Activated CD4-positive, CD25-positive, alpha-beta regulatory T cell treated with anti-CD3 and anti-CD28 coated beads, Interleukin-2, amount 50 U/mL, for 72 hours (primary cell): ENCODE measurements around the gene THAP4.

ENCODE experiments used
- DNase-seq: peaks from one replicate; pipeline ENCODE4 v3.0.0; 2021

Gene THAP4

DNA sequence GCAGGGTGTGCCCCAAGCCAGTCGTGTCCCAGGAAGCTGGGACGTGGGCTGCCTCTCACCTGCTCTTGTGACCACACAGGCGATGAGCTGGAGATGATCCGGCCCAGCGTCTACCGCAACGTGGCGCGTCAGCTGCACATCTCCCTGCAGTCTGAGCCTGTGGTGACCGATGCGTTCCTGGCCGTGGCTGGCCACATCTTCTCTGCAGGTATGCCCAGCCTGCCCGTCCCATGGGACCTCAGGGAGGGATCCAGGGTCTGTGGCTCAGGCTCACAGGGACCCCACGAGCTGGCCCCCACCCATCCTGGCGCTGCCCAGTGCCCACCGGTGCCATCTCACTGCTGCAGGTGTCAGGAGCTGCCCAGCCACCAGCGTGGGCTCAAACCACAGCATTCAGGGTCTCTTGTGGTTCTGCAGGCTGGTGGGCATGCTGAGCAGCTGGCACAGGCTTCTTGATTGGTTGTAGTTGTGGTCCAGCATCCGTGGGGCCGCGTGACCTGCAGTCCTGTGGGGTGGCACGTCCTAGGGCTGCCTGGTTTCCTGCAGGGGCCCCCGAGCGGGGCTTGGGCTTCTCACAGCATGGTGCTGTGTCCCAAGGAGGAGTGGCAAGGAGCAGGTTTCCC, 74.6 kb downstream of the THAP4 start:
- no peak for DNase-seq

DNA sequence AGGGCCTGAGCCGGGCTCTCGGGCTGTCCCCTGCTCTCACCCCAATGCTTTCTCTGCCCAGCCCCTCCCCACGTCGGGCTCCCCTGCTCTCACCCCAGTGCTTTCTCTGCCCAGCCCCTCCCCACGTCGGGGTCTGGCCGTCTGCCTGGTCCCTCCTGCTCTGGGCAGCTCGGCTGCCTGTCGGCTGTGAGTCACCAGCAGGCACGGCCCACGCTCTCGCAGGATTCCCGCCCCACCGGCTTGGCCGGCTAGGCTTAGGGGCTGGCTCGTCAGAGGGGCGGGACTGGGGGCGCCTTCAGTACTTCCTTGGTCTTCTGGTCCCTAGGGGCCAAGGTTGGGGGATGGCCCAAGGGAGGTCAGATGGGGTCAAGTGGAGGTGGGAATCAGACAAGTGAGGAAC, 75.1 kb downstream of the THAP4 start:
- DNase-seq = no peak

DNA sequence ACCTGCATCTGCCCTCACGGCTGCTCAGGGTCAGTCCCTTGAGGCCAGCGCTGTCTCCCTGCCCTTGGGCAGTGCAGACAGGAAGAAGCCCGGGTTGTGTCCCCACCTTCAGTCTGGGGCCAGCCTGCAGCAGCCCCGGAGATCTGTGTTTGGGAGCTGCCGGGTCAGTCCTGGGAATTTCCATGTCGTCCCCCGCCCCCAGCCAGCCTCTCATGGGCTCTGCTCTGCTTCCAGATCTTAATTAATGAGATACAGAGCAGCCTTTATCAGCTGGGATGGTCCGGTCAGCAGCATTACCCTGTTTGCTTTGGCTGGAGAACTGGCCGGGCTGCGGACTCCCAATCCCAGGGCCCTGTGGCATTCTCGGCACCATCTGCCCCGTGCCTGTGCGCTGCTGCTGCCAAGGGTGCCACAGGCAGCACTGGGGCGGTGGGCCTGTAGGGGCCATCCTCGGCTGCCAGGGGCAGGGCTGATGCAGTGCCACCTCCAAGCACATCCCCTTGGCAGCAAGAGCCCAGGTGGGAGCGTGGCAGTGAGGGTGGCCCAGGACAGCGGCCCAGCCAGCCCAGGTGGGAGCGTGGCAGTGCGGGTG, 76.0 kb downstream of the THAP4 start:
- DNase-seq = no peak

DNA sequence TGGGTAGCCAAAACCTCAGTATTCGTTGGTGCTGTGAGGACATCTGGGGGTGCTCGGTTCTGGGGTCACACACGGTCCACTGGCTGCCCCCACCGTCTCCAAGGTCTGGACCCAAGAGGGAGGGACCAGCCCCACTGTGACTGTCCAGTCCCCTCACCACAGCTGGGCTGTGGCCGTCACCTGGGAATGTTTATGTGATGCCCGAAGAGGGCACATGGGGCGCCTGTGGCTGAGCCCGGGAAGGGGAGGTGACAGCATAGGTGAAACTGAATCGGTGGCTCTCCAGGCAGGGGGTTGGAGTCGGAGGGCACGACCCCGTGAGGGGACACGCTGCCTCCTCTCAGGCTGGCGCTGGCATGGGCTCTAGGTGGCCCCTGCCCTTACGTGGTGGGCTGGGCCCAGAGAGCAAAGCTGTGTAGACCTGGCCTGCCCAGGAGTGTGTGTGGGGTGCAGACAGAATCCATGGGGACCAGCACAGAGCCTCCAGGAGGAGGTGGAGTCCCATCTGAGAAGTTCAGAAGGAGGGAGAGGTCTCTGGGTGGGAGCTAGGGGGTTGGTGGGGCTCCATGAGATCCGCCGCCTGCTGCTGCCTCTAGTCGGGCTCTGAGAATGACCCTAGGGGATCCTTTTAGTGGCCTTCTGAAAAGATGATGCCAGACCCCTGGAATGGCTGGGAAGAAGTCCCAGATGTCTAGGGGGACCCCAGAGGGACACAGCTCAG, 76.6 kb downstream of the THAP4 start:
- no peak for DNase-seq

DNA sequence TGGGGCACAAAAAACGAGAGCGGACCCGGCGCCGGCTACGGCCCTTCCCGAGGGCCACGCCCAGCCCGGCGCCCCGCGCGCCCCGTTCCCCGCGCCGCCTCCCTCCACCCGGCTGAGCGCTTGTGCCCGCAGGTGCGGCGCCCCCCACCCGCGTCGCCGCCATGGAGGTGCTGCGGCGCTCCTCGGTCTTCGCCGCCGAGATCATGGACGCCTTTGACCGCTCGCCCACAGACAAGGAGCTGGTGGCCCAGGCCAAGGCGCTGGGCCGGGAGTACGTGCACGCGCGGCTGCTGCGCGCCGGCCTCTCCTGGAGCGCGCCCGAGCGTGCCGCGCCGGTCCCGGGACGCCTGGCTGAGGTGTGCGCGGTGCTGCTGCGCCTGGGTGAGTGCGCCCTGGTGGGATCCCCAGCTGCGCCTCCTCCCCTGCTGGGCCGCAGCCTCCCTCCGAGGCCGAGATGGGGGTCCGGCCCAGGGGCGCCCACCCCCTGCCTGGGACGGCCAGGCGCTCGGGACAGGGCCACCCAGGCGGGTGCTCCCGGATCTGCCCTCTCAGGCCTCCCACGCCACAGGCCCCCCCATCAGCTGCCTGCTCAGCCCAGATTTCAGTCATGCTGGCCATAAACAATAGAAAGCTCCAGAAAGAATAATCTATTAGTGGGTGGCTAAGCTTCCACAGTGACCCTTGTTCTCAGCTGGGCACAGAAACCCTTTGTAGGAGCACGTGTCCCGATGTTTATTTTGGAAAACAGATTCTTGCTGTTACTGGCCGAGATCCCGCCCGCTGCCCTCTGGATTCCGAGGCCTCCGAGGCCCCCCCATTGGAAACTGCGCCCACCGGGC, 77.4 kb downstream of the THAP4 start:
- no peak for DNase-seq

DNA sequence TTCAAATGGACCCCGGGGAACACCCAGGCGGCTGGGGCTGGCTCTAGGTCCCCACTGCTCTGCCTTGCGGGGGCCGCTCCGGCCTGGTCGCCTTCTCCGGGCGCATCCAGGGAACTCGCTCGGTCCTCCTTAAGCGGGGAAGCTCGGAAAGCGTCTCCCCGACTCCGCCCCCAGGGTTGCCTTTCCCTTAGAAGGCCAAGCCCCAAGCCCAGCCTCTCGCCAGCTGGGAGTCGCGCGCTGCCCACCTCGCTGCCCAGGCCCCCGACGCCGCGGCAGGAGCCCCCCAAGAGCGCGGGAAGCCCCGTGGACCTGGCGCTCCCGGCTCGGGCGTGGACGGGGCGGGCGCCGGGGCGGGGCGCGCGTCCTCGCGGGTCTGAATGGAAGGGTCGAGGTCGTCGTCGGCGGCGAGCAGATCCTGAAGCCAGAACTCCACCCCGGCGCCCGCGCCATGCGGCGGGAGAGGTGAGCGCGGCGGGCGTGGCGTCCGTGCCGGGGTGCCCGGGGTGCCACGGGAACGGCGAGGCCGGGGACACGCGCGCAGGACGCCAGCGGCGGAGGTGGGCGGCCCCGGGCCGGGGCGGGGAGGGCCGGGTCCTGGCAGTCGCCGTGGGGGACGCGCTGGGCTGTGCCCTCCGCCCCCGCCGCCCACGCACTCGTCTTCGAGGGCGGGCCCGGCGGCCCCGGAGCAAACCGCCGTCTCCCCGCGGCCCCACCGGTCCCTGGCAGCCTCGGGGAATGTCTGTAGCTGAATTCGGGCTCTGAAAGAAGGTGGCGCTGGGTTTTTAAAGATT, 78.2 kb downstream of the THAP4 start, which contains the start of gene BOK:
TSS of gene BOK (plus strand) at position 214 of the 791 bp plus-strand sequence. CDS start 739 bp downstream, outside the sequence.
- DNase-seq = no peak

DNA sequence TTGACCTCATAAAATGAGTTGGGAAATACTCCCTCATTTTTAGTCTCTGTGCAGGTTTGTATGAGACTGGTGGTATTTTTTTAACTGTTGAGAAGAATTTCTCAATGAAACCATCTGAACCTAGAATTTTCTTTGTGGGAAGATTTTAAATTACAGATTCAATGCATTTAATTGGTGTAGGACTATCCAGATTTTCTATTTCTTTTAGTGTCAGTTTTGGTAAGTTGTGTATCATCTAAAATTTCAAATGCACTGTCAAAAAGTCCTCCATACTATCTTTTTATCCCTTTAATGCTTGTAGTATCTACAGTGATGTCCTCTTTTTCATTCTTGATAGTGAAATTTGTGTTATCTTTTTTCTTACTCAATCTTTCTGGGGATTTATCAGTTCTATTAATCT, 80.2 kb downstream of the THAP4 start:
- DNase-seq = no peak

DNA sequence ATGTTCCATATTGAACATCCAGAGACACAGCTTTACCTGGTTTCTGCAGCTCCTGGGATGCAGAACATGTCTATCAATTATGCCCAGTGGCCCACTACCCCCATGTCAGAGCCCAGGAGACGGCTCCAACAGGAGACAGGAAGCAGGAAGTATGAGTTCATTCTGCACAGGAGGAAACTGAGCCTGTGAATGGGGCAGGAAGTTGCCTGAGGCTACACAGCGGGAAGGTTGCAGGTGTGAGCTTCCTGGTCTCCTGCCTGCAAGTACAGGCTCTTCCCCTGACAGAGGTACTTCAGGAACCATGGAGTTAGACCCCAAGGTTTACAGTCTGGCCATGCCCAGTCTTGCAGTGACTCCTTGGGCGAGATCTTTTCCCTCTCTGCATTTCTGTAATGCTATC, 81.2 kb downstream of the THAP4 start:
- DNase-seq = no peak

DNA sequence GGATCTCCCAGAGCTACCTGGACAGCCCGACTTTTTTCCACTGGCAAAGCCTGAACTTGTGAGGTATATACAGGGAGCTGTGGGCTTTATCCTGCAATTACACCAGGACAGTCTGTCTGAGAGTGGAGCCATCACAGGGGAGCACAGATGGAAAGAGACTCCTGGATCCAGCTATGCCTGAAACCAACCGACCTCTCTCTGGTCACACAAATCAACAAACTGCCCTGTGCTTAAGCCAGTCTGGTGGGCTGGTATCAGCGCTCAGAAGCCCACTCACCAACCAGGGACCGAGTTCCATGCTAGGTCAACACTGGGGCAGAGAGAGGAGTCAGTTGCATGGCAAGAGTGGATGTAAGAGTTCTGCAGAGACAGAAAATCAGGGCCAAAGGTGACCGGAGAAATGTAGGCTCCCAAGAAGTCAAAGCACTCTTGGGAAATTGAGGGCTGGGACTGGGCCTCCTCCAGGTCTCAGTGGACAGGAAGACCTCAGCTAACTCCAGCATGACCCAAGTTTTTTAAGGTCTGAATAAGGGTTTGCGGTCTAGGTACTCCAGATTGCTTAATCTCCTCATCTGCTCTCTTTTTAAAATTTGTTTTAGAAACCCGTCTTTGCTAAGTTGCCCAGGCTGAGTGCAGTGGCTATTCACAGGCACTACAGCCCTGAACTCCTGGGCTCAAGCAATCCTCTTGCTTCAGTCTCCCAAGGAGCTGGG, 82.2 kb downstream of the THAP4 start:
- DNase-seq = no peak

DNA sequence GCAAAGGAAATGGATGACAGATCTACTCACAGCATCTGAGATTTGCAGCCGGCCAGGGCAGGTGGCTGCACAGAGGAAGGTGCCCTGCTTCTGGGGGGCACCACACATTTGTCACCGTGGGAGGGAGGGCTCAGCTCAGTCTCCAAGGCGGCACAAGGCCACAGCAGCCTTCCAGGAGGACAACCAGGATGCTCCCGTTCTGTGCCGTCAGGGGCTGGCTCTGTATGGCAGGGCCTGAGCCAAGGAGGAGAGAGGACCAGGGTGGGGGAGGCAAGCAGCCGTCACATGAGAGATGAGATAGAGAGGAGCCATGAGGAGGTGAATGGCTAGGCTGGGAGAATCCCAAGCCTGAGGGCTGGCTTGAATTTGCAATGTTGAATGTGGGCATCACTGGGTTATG, 83.0 kb downstream of the THAP4 start:
- DNase-seq = no peak

DNA sequence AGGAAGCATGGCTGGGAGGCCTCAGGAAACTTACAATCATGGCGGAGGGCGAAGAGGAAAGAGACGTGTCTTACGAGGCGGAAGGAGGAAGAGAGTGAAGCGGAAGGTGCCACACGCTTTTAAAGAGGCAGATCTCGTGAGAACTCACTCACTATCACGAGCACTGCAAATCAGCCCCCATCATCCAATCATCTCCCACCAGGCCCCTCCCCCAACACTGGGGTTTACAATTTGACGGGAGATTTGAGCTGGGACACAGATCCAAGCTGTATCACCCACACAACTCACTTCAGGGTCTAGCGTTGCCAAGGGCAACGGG, 83.5 kb downstream of the THAP4 start:
- no peak for DNase-seq

DNA sequence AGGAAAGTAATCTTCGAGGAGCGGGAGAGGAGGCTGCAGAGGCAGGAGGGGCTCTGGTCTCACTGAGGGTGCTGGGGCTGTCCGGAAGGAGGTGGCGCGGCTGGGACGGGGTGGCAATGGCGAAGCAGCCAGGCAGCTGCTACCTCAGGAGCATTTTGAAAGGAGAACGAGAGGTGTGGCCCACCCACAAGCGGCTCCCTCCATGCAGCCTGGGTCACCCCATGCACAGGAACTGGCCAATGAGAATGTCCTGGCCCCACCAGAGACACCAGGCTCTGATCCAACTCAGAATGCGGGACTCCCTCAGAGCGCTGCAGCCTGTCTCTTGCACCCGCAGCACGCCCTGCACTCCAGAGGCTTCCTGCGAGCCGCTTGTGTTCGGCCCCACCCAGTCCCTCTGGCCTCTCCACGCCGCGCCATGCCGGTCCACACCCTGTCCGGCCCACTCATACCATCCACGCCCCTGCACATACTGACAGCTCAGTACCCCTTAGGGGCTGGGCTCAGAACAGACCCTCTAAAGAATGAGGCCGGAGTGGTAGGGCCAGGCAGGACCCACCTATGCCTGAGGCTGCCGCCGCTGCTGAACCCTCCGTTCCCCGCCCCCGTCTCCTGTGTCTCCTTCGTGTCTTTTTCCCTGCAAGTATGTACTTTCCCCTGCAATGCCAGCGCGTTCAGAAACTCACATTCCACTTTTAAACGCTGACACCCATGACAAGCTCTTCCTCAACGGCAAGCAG, 84.8 kb downstream of the THAP4 start:
- no peak for DNase-seq

DNA sequence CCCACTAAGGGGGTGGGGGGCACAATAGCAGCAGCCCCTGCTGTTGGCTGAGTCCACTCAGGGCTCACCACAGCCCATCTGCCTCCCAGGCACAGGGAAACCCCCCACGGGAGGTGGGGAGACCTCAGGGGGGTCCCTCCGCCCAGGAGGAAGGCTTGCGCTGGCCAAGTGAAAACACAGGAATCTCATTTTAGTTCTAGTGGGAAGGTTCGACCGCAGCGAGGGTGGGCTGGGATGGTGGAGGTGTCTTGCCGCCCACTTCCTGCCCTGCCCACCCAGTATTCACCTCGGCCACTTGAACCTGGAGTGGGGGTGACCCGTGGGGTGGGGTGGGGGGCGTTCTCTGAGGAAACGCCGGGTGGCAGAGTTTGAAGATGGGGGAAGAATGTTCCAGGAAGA, 85.4 kb downstream of the THAP4 start:
- no peak for DNase-seq

DNA sequence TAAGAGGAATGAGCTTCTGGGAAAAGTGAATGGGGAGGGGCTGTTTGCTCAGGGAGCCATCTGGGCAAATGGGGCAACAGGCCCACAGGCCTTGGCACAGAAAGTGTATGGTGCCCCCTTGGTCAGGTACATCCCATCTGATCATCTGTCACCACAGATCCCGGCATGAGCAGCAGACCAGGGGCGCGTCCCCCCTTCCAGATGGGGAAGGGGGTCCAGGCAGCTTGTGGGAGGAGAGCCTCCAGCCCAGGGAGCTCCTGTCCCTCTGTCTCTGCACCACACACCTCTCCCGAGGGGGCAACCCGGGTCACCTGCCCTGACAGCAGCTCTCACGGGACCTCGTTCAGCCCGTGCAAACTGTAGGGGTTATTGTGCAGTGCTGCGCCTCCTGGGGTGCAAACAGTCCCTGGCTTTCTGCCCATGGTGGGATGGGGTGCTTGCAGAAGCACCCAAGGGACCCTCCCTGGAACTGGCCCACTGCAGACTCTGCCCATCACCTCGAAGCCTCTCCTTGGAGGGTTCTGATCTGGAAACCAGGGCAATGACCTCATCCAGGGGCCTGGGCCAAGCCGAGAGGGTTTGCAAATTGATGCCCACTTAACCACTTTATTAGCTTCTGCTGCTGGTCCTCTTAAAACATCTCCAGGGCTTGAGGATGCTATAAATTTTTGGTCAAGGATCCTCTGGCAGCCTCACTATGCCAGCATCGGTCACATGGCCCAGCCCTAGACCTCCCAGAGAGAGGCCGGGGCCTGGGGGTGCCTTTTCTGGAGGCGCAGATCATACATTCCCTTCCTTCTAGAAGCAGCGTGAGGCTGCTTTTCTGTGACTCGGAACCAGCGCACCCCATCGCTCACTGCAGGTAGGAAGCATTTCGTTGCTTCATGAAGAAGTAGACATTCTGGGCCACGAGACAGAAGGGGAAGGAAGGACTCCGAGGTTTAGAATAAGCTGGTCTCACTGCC, 86.1 kb downstream of the THAP4 start:
- no peak for DNase-seq

DNA sequence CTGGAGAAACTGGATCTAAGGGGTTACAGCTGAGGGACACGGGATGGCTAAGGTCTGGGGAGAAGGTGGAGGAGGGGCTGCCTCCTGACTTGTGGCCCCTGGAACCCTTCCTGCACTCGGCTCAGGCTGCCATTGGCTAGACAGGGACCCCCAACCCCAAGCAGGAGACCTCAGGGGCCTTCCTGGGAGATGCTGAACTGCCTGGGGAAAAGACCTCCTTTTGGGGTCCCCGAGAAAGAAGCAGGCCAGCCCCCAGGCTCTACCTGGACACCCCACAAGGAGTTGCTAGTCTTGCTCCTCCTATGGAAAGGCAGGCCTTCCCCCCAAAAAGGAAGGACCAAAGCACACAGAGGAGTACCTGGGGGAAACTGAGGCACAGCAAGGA, 88.5 kb downstream of the THAP4 start:
- no peak for DNase-seq

DNA sequence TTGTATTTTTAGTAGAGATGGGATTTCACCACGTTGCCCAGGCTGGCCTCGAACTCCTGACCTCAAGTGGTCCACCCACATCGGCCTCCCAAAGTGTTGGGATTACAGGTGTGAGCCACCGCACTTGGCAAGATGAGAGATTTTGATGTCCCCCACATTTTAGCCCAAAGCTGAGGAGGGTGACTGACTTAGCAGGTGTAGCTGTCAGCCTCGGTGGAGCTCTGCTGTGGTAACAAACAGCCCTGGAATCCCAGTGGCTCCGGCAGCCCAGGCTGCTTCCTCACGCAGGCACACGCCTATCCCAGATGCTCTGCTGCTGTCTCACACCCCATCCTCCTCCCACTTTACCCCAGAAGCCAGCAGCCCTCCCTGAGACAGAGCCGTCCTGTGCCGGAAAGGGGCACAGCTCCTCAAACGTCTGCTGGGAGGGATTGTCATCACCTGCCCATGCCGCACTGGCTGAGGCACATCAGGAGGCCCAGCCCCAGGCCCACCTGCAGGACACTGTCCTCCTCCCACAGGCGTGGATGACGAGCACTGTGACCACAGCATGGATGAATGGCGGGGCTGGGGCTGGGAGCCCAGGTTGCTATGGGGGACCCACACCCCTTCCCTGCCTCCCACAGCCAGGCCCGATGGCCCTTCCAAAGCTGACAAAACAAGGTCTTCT, 89.0 kb downstream of the THAP4 start:
- DNase-seq = no peak

DNA sequence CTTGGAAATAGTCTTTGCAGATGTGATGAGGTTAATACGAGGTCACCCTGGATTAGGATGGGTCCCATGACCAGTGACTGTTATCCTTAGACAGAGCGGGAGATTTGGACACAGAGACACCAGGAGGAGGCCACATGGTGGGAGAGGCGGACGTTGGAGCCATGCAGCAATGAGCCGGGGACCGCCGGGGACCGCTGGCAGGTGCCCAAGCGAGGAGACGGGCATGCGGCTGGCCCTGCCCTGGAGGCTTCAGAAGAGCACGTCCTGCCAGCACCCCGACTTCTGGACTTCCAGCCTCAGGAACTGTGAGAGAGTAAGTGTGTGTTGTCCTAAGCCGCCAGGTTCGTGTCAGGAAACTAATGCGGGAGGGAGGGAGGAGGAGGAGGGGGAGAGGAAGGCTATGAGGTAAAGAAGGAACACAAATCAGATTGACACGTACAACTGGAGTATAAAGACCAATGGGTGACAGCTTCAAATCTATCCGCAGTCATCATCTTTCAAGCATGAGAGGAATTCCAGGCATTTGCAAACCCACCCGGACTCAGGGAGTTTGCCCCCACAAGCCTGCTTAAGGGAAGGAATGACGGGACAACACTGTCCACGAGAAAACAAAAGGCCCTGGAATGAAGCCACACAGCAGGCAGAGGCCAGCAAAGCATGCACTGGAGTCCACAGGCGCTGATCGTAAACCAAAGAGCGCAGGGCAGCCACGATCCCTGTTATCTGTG, 90.0 kb downstream of the THAP4 start:
- no peak for DNase-seq

DNA sequence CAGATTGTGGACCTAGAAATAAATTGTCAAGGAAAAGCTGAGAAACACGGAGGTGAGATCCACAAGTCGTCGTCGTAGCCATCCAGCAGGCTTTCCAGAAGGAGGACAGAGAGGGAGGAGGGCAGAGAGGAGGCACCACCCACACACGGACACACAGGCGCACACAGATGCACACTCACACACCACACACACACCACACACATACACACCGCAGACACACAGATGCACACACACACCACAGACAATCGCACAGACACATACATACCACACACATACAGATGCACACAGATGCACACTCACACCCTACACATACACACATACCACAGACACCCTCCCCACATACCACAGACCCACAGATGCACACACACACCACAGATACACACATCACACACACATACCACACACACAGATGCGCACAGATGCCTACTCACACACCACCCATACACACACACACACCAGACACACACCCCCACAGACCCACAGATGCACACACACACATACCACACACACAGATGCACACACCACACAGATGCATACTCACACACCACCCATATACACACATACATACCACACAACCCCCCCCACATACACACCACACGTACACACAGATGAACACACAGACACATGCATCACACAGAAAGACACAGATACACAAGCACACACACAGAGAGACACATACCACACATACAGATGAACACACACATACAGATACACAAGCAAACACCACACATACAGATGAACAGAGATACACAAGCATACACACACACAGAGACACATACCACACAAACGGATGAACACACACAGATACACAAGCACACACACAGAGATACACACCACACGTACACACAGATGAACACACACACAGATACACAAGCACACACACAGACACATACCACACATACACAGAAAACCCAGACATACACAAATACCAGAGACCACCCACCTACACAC, 91.2 kb downstream of the THAP4 start:
- DNase-seq = no peak
